HEK293 (cell line): ENCODE measurements around the gene ZNF782.
"Not testable (repeated sequence)": the region's sequence is repeated elsewhere in the genome, so short reads cannot be mapped to it uniquely, and the experiment has no call there.

Experiments
- CTCF ChIA-PET: fragments of 350-600 bp; formaldehyde crosslinking; extraction: SDS; loops from one replicate; lab custom pipeline; 2021; ENCODE audit warnings: antibody characterized with exemption; lab: Yijun Ruan, JAX
- POLR2A ChIA-PET: fragments of 300-600 bp; formaldehyde crosslinking; extraction: SDS; loops from one replicate; lab custom pipeline; 2020; ENCODE audit warnings: antibody characterized with exemption, inconsistent platforms; lab: Yijun Ruan, JAX
- H3K27ac ChIP-seq: fragments of 200-500 bp; sonication (Bioruptor generic); 2 replicates; pipeline ENCODE4 v1.5.1; 2014; ENCODE audit warnings: low read depth, low read length, control low read depth, inconsistent platforms; ENCODE audit errors: extremely low read depth
- H3K36me3 ChIP-seq, 2 experiments: fragments of 200-500 bp in 1 of 2; sonication (Bioruptor generic) in 1 of 2; 1 replicate in 1 of 2; 2 replicates in 1 of 2; pipeline ENCODE4 v1.5.1; 2014 to 2017; ENCODE audit warnings: inconsistent platforms in 2 of 2, low read length in 2 of 2; ENCODE audit not compliant: control insufficient read depth in 2 of 2, insufficient read depth in 1 of 2
- H3K4me1 ChIP-seq: fragments of 200-500 bp; sonication (Bioruptor generic); 2 replicates; pipeline ENCODE4 v1.5.1; 2014; ENCODE audit warnings: mild to moderate bottlenecking, low read length, inconsistent platforms; ENCODE audit not compliant: control insufficient read depth, insufficient read depth
- H3K4me3 ChIP-seq: 2 replicates; pipeline ENCODE4 v1.5.1; 2011; ENCODE audit warnings: low read depth, mild to moderate bottlenecking, control low read depth, low read length, moderate library complexity
- H3K9me3 ChIP-seq: fragments of 200-500 bp; sonication (Bioruptor generic); 2 replicates; pipeline ENCODE4 v1.5.1; 2014; ENCODE audit warnings: low read depth, low read length, inconsistent platforms; ENCODE audit not compliant: control insufficient read depth, insufficient read depth
- HOXD13 ChIP-seq: sonication (generic); formaldehyde crosslinking; IDR thresholded peaks from 2 replicates; pipeline ENCODE4 v1.8.0; 2022; ENCODE audit warnings: missing genetic modification reagents, borderline replicate concordance
- IKZF3 ChIP-seq: fragments of 450-650 bp; IDR thresholded peaks from 2 replicates; pipeline ENCODE4 v1.5.0; 2018; ENCODE audit warnings: missing biosample characterization, mild to moderate bottlenecking, missing genetic modification characterization, moderate library complexity
- INSM2 ChIP-seq: fragments of 450-650 bp; formaldehyde crosslinking; IDR thresholded peaks from 2 replicates; pipeline ENCODE4 v1.5.1; 2016; ENCODE audit warnings: missing biosample characterization, missing genetic modification characterization
- SETDB1 ChIP-seq: IDR thresholded peaks from one replicate; pipeline ENCODE4 v1.6.1; 2017; ENCODE audit warnings: mild to moderate bottlenecking, low read length, moderate library complexity, mixed read lengths; ENCODE audit not compliant: insufficient read length
- ZBTB17 ChIP-seq: fragments of 450-650 bp; formaldehyde crosslinking; IDR thresholded peaks from 2 replicates; pipeline ENCODE4 v1.5.1; 2016; ENCODE audit warnings: missing biosample characterization, missing genetic modification characterization
- ZNF274 ChIP-seq, 2 experiments: fragments of 200-500 bp in 1 of 2; fragments of 450-650 bp in 1 of 2; sonication (Bioruptor generic) in 1 of 2; formaldehyde crosslinking in 1 of 2; IDR thresholded peaks; 2 replicates each; pipeline versions ENCODE4 v1.5.1 to v1.6.1; 2014 to 2016; ENCODE audit warnings: borderline replicate concordance in 1 of 2, inconsistent platforms in 1 of 2, low read length in 1 of 2, missing biosample characterization in 1 of 2, missing genetic modification characterization in 1 of 2
- ZNF473 ChIP-seq: fragments of 450-650 bp; formaldehyde crosslinking; IDR thresholded peaks from 2 replicates; pipeline ENCODE4 v1.5.1; 2017; ENCODE audit warnings: missing biosample characterization, missing genetic modification characterization
- ZNF529 ChIP-seq: fragments of 450-650 bp; formaldehyde crosslinking; IDR thresholded peaks from 2 replicates; pipeline ENCODE4 v1.5.1; 2017; ENCODE audit warnings: missing genetic modification characterization, missing biosample characterization; ENCODE audit not compliant: insufficient replicate concordance
- ZNF571 ChIP-seq: fragments of 450-650 bp; formaldehyde crosslinking; IDR thresholded peaks from 2 replicates; pipeline ENCODE4 v1.5.0; 2017; ENCODE audit warnings: missing biosample characterization, missing genetic modification characterization
- ZNF585B ChIP-seq: fragments of 450-650 bp; formaldehyde crosslinking; IDR thresholded peaks from 2 replicates; pipeline ENCODE4 v1.5.1; 2016; ENCODE audit warnings: missing biosample characterization, missing genetic modification characterization
- ZNF596 ChIP-seq: fragments of 450-650 bp; IDR thresholded peaks from 2 replicates; pipeline ENCODE4 v1.5.0; 2018; ENCODE audit warnings: missing biosample characterization, mild to moderate bottlenecking, missing genetic modification characterization, moderate library complexity
- ZNF623 ChIP-seq: fragments of 450-650 bp; formaldehyde crosslinking; IDR thresholded peaks from 2 replicates; pipeline ENCODE4 v1.5.1; 2016; ENCODE audit warnings: missing biosample characterization, missing genetic modification characterization
- ZNF660 ChIP-seq: fragments of 450-650 bp; IDR thresholded peaks from 2 replicates; pipeline ENCODE4 v1.5.1; 2018; ENCODE audit warnings: missing biosample characterization, mild to moderate bottlenecking, missing genetic modification characterization
- ZNF664 ChIP-seq: fragments of 450-650 bp; formaldehyde crosslinking; IDR thresholded peaks from 2 replicates; pipeline ENCODE4 v1.5.1; 2016; ENCODE audit warnings: missing biosample characterization, missing genetic modification characterization
- ZNF76 ChIP-seq: fragments of 450-650 bp; formaldehyde crosslinking; IDR thresholded peaks from 2 replicates; pipeline ENCODE4; 2016; ENCODE audit warnings: low read depth, missing biosample characterization, missing genetic modification characterization, borderline replicate concordance
- TF ChIP-seq, protein P1 (sequence below): fragments of 450-650 bp; formaldehyde crosslinking; IDR thresholded peaks from 2 replicates; pipeline ENCODE4 v1.5.1; 2016; ENCODE audit warnings: missing biosample characterization, missing genetic modification characterization
- TF ChIP-seq, protein P2 (sequence below): fragments of 450-650 bp; formaldehyde crosslinking; IDR thresholded peaks from 2 replicates; pipeline ENCODE4 v1.5.1; 2016; ENCODE audit warnings: missing biosample characterization, missing genetic modification characterization

ZNF782 gene

GRCh38 chr9:96818533-96818932, 35.8 kb downstream of the ZNF782 start:
- Histone ChIP-seq H3K27ac (no peak overlapping the region), H3K9me3 (no peaks in the 10 kb centered on the region), H3K4me3 (no peak overlapping the region), H3K4me1 (no peaks in the 10 kb centered on the region), H3K36me3 (peaks cover 0 to 32% of the 10 kb centered on the region in 2 experiments; a peak in 1 of 3 replicates)
- CTCF ChIA-PET: interaction anchor here (0.6 kb wide), 1 partner anchor 537 kb away, joined by 3 read pairs; no protein-coding TSS in a partner anchor
- TF ChIP-seq ZNF274 (IDR thresholded peaks at IDR 0.05; ENCODE audit: low read length) (peak; percentile 66; the same call in 1 of the 2 replicates), ZNF274 (tag by site-specific recombination; IDR thresholded peaks at IDR 0.05; ENCODE audit: borderline replicate concordance) (peak; percentile 97), ZNF623 (no peak), SETDB1 (peak; percentile 98)
- POLR2A ChIA-PET: no interaction called here

DNA sequence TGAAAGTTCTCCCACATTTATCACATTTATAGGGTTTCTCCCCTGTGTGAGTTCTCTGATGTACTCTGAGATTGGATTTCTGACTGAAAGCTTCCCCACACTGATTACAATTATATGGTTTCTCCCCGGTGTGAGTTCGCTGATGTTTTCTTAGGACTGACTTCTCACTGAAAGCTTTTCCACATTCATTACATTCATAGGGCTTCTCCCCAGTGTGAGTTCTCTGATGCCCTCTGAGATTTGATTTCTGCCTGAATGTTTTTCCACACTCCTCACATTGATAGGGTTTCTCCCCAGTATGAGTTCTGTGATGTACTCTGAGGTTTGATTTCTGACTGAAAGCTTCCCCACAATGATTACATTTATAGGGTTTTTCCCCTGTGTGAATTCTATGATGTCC, 36.3 kb downstream of the ZNF782 start:
- CTCF ChIA-PET: interaction anchor here (0.6 kb wide), 1 partner anchor 538 kb away, joined by 3 read pairs; no protein-coding TSS in a partner anchor
- TF ChIP-seq ZNF664 (tag by site-specific recombination): no peak
- no peak for TF ChIP-seq HOXD13 (CRISPR knock-in tag)
- no peak for TF ChIP-seq ZNF76 (tag by site-specific recombination)
- no peak for TF ChIP-seq ZNF596
- TF ChIP-seq ZNF274 (IDR thresholded peaks at IDR 0.05; ENCODE audit: low read length): no peak
- TF ChIP-seq ZNF274 (tag by site-specific recombination; IDR thresholded peaks at IDR 0.05; ENCODE audit: borderline replicate concordance): peak; percentile 85; the same call in 1 of the 2 replicates
- peaks cover 0 to 28% of the 10 kb centered on the region in 2 experiments; a peak in 1 of 3 replicates for H3K36me3 ChIP-seq
- H3K9me3 ChIP-seq: no peaks in the 10 kb centered on the region
- H3K27ac ChIP-seq: no peak overlapping the region
- POLR2A ChIA-PET: no interaction called here
- H3K4me1 ChIP-seq: no peaks in the 10 kb centered on the region
- no peak overlapping the region for H3K4me3 ChIP-seq

- POLR2A ChIA-PET: no interaction called here
- no peak overlapping the region for H3K27ac ChIP-seq
- no peak for TF ChIP-seq ZNF585B (tag by site-specific recombination)
Observed at GRCh38 chr9:96813607-96814006, 40.7 kb downstream of the ZNF782 start.

GRCh38 chr9:96798959-96799358, 55.4 kb downstream of the ZNF782 start:
- H3K27ac ChIP-seq, H3K9me3 ChIP-seq, CTCF ChIA-PET, H3K4me3 ChIP-seq, POLR2A ChIA-PET, H3K4me1 ChIP-seq: not testable (repeated sequence)
- TF ChIP-seq ZNF529 (tag by site-specific recombination): peak; percentile 13
- peaks cover 0 to 20% of the 10 kb centered on the region in 2 experiments; a peak in 1 of 3 replicates for H3K36me3 ChIP-seq

More at GRCh38 chr9:96813607-96814006, 40.7 kb downstream of the ZNF782 start:
- Histone ChIP-seq H3K36me3 (peaks cover 0 to 4% of the 10 kb centered on the region in 2 experiments; a peak in 1 of 3 replicates), H3K4me3 (no peak overlapping the region), H3K4me1 (no peaks in the 10 kb centered on the region), H3K9me3 (no peaks in the 10 kb centered on the region)
- CTCF ChIA-PET: interaction anchor here (0.7 kb wide), 1 partner anchor 624 kb away, joined by 3 read pairs; no protein-coding TSS in a partner anchor

GRCh38 chr9:96784021-96784420, 70.3 kb downstream of the ZNF782 start:
- TF ChIP-seq IKZF3 (tag by site-specific recombination) (no peak), ZNF571 (tag by site-specific recombination) (no peak), ZBTB17 (no peak), ZNF473 (no peak), INSM2 (no peak), ZNF660 (no peak)
- TF ChIP-seq, protein P1, sequence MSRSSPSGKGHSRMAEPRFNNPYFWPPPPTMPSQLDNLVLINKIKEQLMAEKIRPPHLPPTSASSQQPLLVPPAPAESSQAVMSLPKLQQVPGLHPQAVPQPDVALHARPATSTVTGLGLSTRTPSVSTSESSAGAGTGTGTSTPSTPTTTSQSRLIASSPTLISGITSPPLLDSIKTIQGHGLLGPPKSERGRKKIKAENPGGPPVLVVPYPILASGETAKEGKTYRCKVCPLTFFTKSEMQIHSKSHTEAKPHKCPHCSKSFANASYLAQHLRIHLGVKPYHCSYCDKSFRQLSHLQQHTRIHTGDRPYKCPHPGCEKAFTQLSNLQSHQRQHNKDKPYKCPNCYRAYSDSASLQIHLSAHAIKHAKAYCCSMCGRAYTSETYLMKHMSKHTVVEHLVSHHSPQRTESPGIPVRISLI (tag by site-specific recombination): no peak
- TF ChIP-seq, protein P2, sequence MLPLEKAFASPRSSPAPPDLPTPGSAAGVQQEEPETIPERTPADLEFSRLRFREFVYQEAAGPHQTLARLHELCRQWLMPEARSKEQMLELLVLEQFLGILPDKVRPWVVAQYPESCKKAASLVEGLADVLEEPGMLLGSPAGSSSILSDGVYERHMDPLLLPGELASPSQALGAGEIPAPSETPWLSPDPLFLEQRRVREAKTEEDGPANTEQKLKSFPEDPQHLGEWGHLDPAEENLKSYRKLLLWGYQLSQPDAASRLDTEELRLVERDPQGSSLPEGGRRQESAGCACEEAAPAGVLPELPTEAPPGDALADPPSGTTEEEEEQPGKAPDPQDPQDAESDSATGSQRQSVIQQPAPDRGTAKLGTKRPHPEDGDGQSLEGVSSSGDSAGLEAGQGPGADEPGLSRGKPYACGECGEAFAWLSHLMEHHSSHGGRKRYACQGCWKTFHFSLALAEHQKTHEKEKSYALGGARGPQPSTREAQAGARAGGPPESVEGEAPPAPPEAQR: no peak
- Histone ChIP-seq H3K4me1 (no peaks in the 10 kb centered on the region), H3K9me3 (no peaks in the 10 kb centered on the region), H3K27ac (no peak overlapping the region), H3K36me3 (no peaks in the 10 kb centered on the region), H3K4me3 (no peak overlapping the region)
- CTCF ChIA-PET: no interaction called here
- POLR2A ChIA-PET: no interaction called here
